ENCODE data around the gene MRPL1.

MRPL1 gene

DNA sequence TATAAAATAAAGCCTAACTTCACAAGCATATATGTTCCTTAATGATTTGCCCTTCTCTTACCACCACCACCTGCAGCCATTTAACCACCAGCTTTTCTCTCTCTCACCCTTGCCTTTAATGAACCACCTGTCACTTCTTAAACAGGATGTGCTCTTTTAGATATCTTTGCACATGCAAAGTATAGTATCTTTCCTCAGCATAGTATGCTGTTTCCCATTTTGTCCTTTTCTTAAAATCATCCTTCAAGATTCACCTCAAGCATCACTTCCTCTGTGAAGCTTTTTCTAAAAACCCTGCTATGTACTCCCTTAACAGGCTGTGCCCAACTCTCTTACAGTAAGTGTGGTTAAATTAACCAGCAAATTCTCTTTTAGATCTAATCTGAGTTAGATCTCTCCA lies 35.3 kb upstream of the MRPL1 start:
- in situ Hi-C loops (cut with HindIII; ENCODE audit: low pct_unique_long_range_greater_than_20kb, low sequenced_read_pairs), result no loop called here
- no peak for DNase-seq (ENCODE audit: low read depth in 1 of 2, low spot score in 1 of 2)

DNA sequence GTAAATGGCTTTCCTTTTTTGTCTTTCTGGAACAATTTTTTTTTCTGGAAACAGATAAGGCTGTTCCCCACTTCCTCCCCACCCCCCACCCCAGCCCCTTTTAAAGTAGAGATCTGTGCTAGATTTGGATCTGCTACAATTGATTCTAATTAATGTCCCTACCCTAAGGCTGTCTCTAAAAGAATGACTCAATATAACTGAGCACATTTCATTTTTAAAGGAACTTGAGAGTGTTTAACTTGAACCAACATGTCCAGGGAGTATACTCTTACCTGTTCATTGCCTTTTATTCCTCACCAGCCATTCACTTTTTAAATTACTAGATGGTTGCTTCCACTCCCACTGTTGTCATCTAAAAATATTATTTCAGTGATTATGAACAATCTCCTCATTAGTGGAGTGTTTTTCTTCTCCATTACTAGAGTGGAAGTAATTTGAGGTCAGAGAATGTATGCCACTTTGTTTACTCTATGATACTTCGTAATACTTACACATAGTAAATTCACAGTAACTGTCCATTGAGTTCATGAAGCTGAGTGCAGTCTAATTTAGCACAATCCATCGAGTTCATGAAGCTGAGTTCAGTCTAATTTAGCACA lies 29.4 kb upstream of the MRPL1 start:
- in situ Hi-C loops (cut with HindIII; ENCODE audit: low pct_unique_long_range_greater_than_20kb, low sequenced_read_pairs), result no loop called here
- DNase-seq (ENCODE audit: low read depth in 1 of 2, low spot score in 1 of 2), result no peak
- no peak for TF ChIP-seq JUND (IDR thresholded peaks at IDR 0.05; ENCODE audit: low read depth)

More for the DNA sequence above, 35.3 kb upstream of the MRPL1 start:
- no peak for TF ChIP-seq JUND (IDR thresholded peaks at IDR 0.05; ENCODE audit: low read depth)

- DNase-seq (ENCODE audit: low read depth in 1 of 2, low spot score in 1 of 2), result no peak
- TF ChIP-seq JUND (IDR thresholded peaks at IDR 0.05; ENCODE audit: low read depth), result no peak
- in situ Hi-C loops (cut with HindIII; ENCODE audit: low pct_unique_long_range_greater_than_20kb, low sequenced_read_pairs), result no loop called here
These were observed 28.2 kb upstream of the MRPL1 start for GRCh38 chr4:77834403-77834802.

- TF ChIP-seq JUND (IDR thresholded peaks at IDR 0.05; ENCODE audit: low read depth), result no peak
- DNase-seq (ENCODE audit: low read depth in 1 of 2, low spot score in 1 of 2), result no peak
- in situ Hi-C loops (cut with HindIII; ENCODE audit: low pct_unique_long_range_greater_than_20kb, low sequenced_read_pairs), result no loop called here
These were observed 19.0 kb upstream of the MRPL1 start for GRCh38 chr4:77843628-77844027.

DNA sequence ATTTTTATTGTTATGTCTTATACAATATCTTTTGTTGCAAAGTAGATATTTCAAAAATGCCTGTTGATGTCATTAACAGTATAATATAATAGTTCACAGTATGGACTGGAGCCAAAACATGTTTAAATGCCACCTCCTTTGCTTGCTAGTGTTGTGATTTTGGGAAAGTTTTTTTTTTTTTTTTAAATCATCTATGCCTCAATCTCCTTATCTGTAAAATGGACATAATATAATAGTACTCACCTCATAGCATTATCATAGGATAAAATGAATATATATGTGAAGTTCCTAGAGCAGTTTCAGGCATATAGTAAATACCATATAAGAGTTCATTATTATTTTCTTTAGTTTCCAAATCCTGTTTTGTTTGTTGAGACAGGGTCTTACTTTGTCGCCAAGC lies 18.3 kb upstream of the MRPL1 start:
- TF ChIP-seq JUND (IDR thresholded peaks at IDR 0.05; ENCODE audit: low read depth), result no peak
- DNase-seq (ENCODE audit: low read depth in 1 of 2, low spot score in 1 of 2), result no peak
- in situ Hi-C loops (cut with HindIII; ENCODE audit: low pct_unique_long_range_greater_than_20kb, low sequenced_read_pairs), result no loop called here

GRCh38 chr4:77845400-77845799 lies 17.2 kb upstream of the MRPL1 start:
- DNase-seq (ENCODE audit: low read depth in 1 of 2, low spot score in 1 of 2), result no peak
- no peak for TF ChIP-seq JUND (IDR thresholded peaks at IDR 0.05; ENCODE audit: low read depth)
- in situ Hi-C loops (cut with HindIII; ENCODE audit: low pct_unique_long_range_greater_than_20kb, low sequenced_read_pairs), result no loop called here

DNA sequence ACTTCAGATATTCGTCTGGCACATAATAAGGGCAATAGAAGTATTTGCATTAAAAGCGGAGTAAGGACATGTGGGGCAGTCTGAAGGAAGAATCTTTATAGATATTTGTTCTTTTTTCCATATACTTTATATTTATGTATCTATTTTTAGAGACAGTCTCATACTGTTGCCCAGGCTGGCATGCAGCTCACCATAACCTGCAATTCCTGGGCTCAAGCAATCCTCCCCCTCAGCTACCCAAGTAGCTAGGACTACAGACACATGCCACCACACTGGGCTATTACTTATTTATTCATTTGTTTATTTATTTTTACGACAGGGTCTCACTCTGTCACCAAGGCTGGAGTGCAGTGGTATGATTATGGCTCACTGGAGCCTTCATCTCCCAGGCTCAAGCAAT lies 16.7 kb upstream of the MRPL1 start:
- no peak for TF ChIP-seq JUND (IDR thresholded peaks at IDR 0.05; ENCODE audit: low read depth)
- in situ Hi-C loops (cut with HindIII; ENCODE audit: low pct_unique_long_range_greater_than_20kb, low sequenced_read_pairs), result no loop called here
- no peak for DNase-seq (ENCODE audit: low read depth in 1 of 2, low spot score in 1 of 2)

DNA sequence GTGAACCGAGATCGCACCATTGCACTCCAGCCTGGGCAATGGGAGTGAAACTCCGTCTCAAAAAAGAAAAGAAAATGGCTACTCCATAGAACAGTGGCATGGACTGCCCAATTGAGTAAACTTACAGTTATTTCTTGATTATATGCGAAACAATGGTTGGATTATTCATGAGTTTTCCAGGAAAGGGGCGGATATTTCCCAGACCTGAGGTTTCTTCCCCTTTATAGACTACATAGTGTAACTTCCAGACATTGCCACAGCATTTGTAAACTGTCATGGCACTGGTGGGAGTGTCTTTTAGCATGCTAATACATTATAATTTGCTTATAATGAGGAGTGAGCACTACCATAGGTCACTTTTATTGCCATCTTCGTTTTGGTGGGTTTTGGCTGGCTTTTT lies 14.1 kb upstream of the MRPL1 start:
- DNase-seq (ENCODE audit: low read depth in 1 of 2, low spot score in 1 of 2), result no peak
- in situ Hi-C loops (cut with HindIII; ENCODE audit: low pct_unique_long_range_greater_than_20kb, low sequenced_read_pairs), result no loop called here
- TF ChIP-seq JUND (IDR thresholded peaks at IDR 0.05; ENCODE audit: low read depth), result no peak

GRCh38 chr4:77849278-77849965 lies 13.2 kb upstream of the MRPL1 start:
- DNase-seq (ENCODE audit: low read depth in 1 of 2, low spot score in 1 of 2), result no peak
- TF ChIP-seq JUND (IDR thresholded peaks at IDR 0.05; ENCODE audit: low read depth), result no peak
- in situ Hi-C loops (cut with HindIII; ENCODE audit: low pct_unique_long_range_greater_than_20kb, low sequenced_read_pairs), result no loop called here

DNA sequence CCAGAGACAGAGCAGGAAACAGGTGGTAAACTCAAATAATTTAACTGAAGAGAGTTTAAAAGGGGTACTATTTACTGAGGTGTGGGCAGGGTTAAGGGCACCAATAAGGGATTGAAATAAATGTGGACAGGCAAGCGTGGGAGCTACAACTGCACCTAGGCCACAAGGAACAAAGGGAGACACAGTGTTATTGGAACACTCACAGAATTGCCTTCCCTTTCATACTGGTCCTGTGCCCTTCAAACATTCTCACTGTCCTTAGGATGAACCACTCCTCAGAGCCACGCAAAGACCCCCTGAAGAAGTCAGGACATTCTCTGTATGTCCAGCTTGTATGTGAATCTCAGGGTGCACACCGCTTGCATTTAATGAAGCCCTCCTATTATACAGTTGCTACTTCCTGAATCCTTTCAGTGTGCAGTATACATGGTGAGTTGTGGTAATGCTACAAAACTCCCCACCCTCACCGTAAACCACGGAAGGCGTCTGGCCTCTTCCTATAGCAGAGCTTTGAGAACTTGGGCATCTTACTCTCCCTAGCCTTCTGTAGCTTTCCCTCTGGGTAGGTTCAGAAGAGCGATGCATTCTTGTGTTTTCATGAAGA lies 9.6 kb upstream of the MRPL1 start:
- no peak for DNase-seq (ENCODE audit: low read depth in 1 of 2, low spot score in 1 of 2)
- TF ChIP-seq JUND (IDR thresholded peaks at IDR 0.05; ENCODE audit: low read depth), result no peak
- in situ Hi-C loops (cut with HindIII; ENCODE audit: low pct_unique_long_range_greater_than_20kb, low sequenced_read_pairs), result no loop called here

DNA sequence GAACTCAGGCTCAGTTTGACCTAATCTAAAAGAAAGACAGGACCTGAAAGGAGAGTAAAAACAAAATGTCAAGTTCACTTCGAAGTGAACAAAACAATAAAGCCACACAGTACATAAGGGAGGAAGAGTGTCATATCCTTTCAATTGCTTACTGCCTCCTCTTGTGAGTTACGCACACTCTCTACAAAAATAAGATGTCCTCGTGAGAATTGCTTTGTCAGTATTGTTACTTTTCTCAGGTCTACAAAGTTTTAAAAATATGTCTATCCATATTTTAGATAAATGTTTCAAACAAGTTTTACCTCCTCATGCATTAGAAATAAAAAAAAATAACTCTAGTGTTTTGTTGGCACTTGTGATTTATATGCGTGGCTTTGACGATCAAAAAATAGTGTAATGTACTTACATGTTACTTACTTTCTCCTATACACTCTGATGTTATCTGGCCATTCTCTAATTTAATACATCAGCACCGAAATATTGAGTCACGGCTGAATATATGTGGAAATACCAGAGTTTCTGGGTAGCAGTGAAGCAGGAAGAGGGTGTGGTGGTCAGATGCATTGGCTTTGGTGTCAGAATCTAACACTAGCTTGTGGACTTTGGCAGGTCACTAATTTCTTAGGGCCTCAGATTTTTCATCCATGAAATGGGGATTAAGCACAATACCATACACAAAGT lies 8.1 kb upstream of the MRPL1 start:
- in situ Hi-C loops (cut with HindIII; ENCODE audit: low pct_unique_long_range_greater_than_20kb, low sequenced_read_pairs), result no loop called here
- DNase-seq (ENCODE audit: low read depth in 1 of 2, low spot score in 1 of 2), result no peak

DNA sequence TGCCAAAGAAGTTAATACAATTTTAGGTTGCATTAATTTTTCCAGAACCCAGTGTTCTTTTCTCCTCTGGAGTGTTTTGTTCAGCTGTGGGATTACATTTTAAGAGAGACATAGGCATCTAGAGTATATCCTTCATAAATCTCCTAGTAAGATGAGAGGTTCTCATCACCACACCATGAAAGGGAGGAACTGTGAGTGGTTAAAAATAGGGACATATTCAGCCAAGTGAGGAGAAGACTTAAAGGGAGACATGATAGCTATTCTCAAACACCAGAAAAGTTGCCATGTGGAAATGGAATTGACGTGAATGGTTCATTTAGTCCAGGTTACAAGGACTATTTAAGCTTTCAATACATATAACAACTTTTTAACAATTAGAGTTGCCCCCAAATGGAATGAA lies 6.5 kb upstream of the MRPL1 start:
- no peak for TF ChIP-seq JUND (IDR thresholded peaks at IDR 0.05; ENCODE audit: low read depth)
- in situ Hi-C loops (cut with HindIII; ENCODE audit: low pct_unique_long_range_greater_than_20kb, low sequenced_read_pairs), result no loop called here

More for the DNA sequence above, 8.1 kb upstream of the MRPL1 start:
- TF ChIP-seq JUND (IDR thresholded peaks at IDR 0.05; ENCODE audit: low read depth), result no peak

GRCh38 chr4:77859256-77859655 lies 3.4 kb upstream of the MRPL1 start:
- DNase-seq (ENCODE audit: low read depth in 1 of 2, low spot score in 1 of 2), result no peak
- in situ Hi-C loops (cut with HindIII; ENCODE audit: low pct_unique_long_range_greater_than_20kb, low sequenced_read_pairs), result no loop called here
- TF ChIP-seq JUND (IDR thresholded peaks at IDR 0.05; ENCODE audit: low read depth), result no peak

More for the DNA sequence above, 6.5 kb upstream of the MRPL1 start:
- DNase-seq (ENCODE audit: low read depth in 1 of 2, low spot score in 1 of 2), result no peak

Measured in T47D (cell line).